ENCODE results near the gene HGF.

GRCh38 chr7:81736091-81736490, 33.8 kb downstream of the HGF start:
- no peak for TF ChIP-seq EZH2 (IDR thresholded peaks at IDR 0.05)
- TF ChIP-seq FOXP2 (optimal IDR thresholded peaks at IDR 0.05; ENCODE audit: control extremely low read depth, extremely low read length, insufficient read depth) = no peak

Data from SK-N-MC (cell line).